WTC11 (cell line): ENCODE results near the gene NOL4L.

Experiments
- CTCF ChIP-seq: fragments of 200-600 bp; IDR thresholded peaks from 2 replicates; pipeline ENCODE4 v1.8.0; 2022; ENCODE audit warnings: antibody characterized with exemption
- EMX1 ChIP-seq: fragments of 250-450 bp; sonication (Bioruptor Pico); IDR thresholded peaks from 2 replicates; pipeline ENCODE4 v1.8.0; 2021; ENCODE audit warnings: mild to moderate bottlenecking
- FOXP1 ChIP-seq: sonication (generic); formaldehyde crosslinking; IDR thresholded peaks from 2 replicates; pipeline ENCODE4 v1.8.0; 2022; ENCODE audit warnings: missing genetic modification reagents, mild to moderate bottlenecking, moderate library complexity, borderline replicate concordance
- MYBL2 ChIP-seq: sonication (generic); formaldehyde crosslinking; IDR thresholded peaks from 2 replicates; pipeline ENCODE4 v1.8.1; 2023; ENCODE audit warnings: mild to moderate bottlenecking, moderate library complexity, missing genetic modification reagents
- SMAD3 ChIP-seq: sonication (generic); formaldehyde crosslinking; IDR thresholded peaks from 2 replicates; pipeline ENCODE4 v1.8.0; 2022; ENCODE audit warnings: missing genetic modification reagents, mild to moderate bottlenecking, borderline replicate concordance
- SP1 ChIP-seq: sonication (generic); formaldehyde crosslinking; conservative IDR thresholded peaks from 2 replicates; pipeline ENCODE4 v1.8.1; 2022; ENCODE audit warnings: missing genetic modification reagents
- TP53 ChIP-seq: sonication (generic); formaldehyde crosslinking; IDR thresholded peaks from 2 replicates; pipeline ENCODE4 v1.8.1; 2023; ENCODE audit warnings: mild to moderate bottlenecking, missing genetic modification reagents

- TF ChIP-seq TP53 (CRISPR knock-in tag) (no peak), SP1 (no peak), CTCF (no peak), MYBL2 (CRISPR knock-in tag) (no peak), FOXP1 (CRISPR knock-in tag) (no peak), EMX1 (CRISPR knock-in tag) (no peak), SMAD3 (no peak)
Measured at GRCh38 chr20:32494483-32495216, 90.5 kb downstream of the NOL4L start.
